K562 (cell line): Measurements from ENCODE around the gene PNPO. TPM values are rescaled to one million over a fixed set of nuclear protein-coding genes. Genes with fewer than 3 reads are reported as not detected.

Experiments
- ATAC-seq: fragments of 200-7000 bp; cut with Tn5 transposase; 3 replicates; pipeline ENCODE4 v1.9.1; 2020; ENCODE audit warnings: moderate library complexity
- BruUV-seq: library from RNA; stranded (reverse); fragments of 400-500 nt; replicated peaks from 2 replicates; lab custom pipeline; 2021; lab: Mats Ljungman, UMichigan
- CTCF ChIA-PET: fragments of 300-600 bp; formaldehyde crosslinking; extraction: SDS; loops from one replicate; lab custom pipeline; 2021; ENCODE audit warnings: low intra/inter-chr PET ratio; lab: Yijun Ruan, JAX
- POLR2A ChIA-PET: fragments of 300-600, 350-650 bp; sonication (Branson Sonifier 250); formaldehyde crosslinking; extraction: SDS; loops from one replicate; lab custom pipeline; 2021; ENCODE audit warnings: antibody characterized with exemption, inconsistent platforms; lab: Yijun Ruan, JAX
- DNase-seq, 4 experiments: peaks; one replicate each; pipeline versions ENCODE4 v3.0.0 to v3.0.0-alpha.2; 2011 to 2018; ENCODE audit warnings: low spot score in 3 of 4, mixed read lengths in 3 of 4; ENCODE audit errors: extremely low read depth in 1 of 4
- FAIRE-seq: peaks from 2 replicates; lab custom pipeline; 2011; peaks lifted over from hg19 to GRCh38; lab: Jason Lieb, UNC
- H2AFZ ChIP-seq: 2 replicates; pipeline ENCODE4 v1.6.0; 2011; ENCODE audit warnings: low read depth, low read length, control low read depth, inconsistent platforms
- H3K27ac ChIP-seq: fragments of 200-600 bp; 3 replicates; pipeline ENCODE4 v1.8.0; 2011; ENCODE audit warnings: low read depth, mild to moderate bottlenecking, control low read depth, inconsistent platforms, low read length, moderate library complexity, mixed read lengths; ENCODE audit errors: extremely low read depth
- H3K27me3 ChIP-seq, 2 experiments: fragments of 300-600 bp in 1 of 2; 2 replicates in 1 of 2; 3 replicates in 1 of 2; pipeline versions ENCODE4 v1.6.0 to v1.8.0; 2011; ENCODE audit warnings: inconsistent platforms in 2 of 2, low read length in 2 of 2, mild to moderate bottlenecking in 1 of 2, mixed read lengths in 1 of 2, moderate library complexity in 1 of 2; ENCODE audit not compliant: control insufficient read depth in 2 of 2, insufficient read depth in 2 of 2
- H3K36me3 ChIP-seq: fragments of 300-600 bp; 3 replicates; pipeline ENCODE4 v1.8.0; 2011; ENCODE audit warnings: mild to moderate bottlenecking, low read length, inconsistent platforms; ENCODE audit not compliant: control insufficient read depth, insufficient read depth
- H3K4me1 ChIP-seq, 2 experiments: fragments of 200-600 bp in 1 of 2; replicated peaks in 1 of 2; 2 replicates in 1 of 2; 3 replicates in 1 of 2; pipeline versions ENCODE4 v1.5.1 to v1.8.0; 2011; ENCODE audit warnings: inconsistent platforms in 2 of 2, low read length in 2 of 2, mild to moderate bottlenecking in 1 of 2, mixed read lengths in 1 of 2, moderate library complexity in 1 of 2; ENCODE audit not compliant: control insufficient read depth in 2 of 2, insufficient read depth in 2 of 2
- H3K4me2 ChIP-seq: 2 replicates; pipeline ENCODE4 v1.6.1; 2011; ENCODE audit warnings: low read length, control low read depth, inconsistent platforms, mixed read lengths; ENCODE audit not compliant: insufficient read depth
- H3K4me3 ChIP-seq: fragments of 200-600 bp; sonication (generic), shearing (Covaris generic); 2 replicates; pipeline ENCODE4 v1.5.1; 2016; ENCODE audit warnings: control low read depth, inconsistent platforms
- H3K79me2 ChIP-seq: fragments of 200-600 bp; 3 replicates; pipeline ENCODE4 v1.8.0; 2011; ENCODE audit warnings: low read length, inconsistent platforms; ENCODE audit not compliant: control insufficient read depth, insufficient read depth
- H3K9ac ChIP-seq, 2 experiments: 2 replicates each; pipeline versions ENCODE4 v1.6.0 to v1.6.1; 2011; ENCODE audit warnings: low read depth in 2 of 2, low read length in 2 of 2, control low read depth in 1 of 2, inconsistent platforms in 1 of 2, mild to moderate bottlenecking in 1 of 2, mixed read lengths in 1 of 2; ENCODE audit not compliant: insufficient read depth in 1 of 2
- H3K9me1 ChIP-seq: one replicate; pipeline ENCODE4 v1.6.0; 2011; ENCODE audit warnings: inconsistent platforms, mild to moderate bottlenecking, low read length, moderate library complexity; ENCODE audit not compliant: control insufficient read depth, insufficient read depth
- H3K9me3 ChIP-seq: replicated peaks from 2 replicates; pipeline ENCODE4 v1.5.1; 2011; ENCODE audit warnings: low read depth, low read length, inconsistent platforms; ENCODE audit not compliant: control insufficient read depth, insufficient read depth
- H4K20me1 ChIP-seq: replicated peaks from 2 replicates; pipeline ENCODE4 v1.6.1; 2011; ENCODE audit warnings: low read length, inconsistent platforms, mixed read lengths; ENCODE audit not compliant: control insufficient read depth, insufficient read depth
- ETV6 ChIP-seq, 3 experiments: fragments of 150-350 bp in 1 of 3; sonication (generic) in 1 of 3; formaldehyde crosslinking in 1 of 3; IDR thresholded peaks; 2 replicates each; pipeline versions ENCODE4 v1.6.1 to v1.8.0; 2014 to 2022; ENCODE audit warnings: borderline replicate concordance in 2 of 3, low read depth in 2 of 3, antibody characterized with exemption in 1 of 3, low read length in 1 of 3, mild to moderate bottlenecking in 1 of 3, missing genetic modification reagents in 1 of 3
- POLR2B ChIP-seq: fragments of 450-650 bp; IDR thresholded peaks from 2 replicates; pipeline ENCODE4 v1.6.1; 2018; ENCODE audit warnings: low read depth; ENCODE audit not compliant: partially characterized antibody
- WHSC1 ChIP-seq: IDR thresholded peaks from one replicate; pipeline ENCODE4 v1.6.1; 2012; ENCODE audit warnings: low read length, control low read depth, inconsistent platforms
- ZNF184 ChIP-seq: sonication (generic); formaldehyde crosslinking; IDR thresholded peaks from 2 replicates; pipeline ENCODE4 v1.5.0; 2020; ENCODE audit warnings: missing genetic modification reagents
- ZNF239 ChIP-seq: fragments of 250-450 bp; sonication (Bioruptor Pico); IDR thresholded peaks from 2 replicates; pipeline ENCODE4 v1.4.0; 2020; ENCODE audit warnings: mild to moderate bottlenecking
- ZNF384 ChIP-seq: IDR thresholded peaks from 2 replicates; pipeline ENCODE4 v1.6.1; 2012; ENCODE audit warnings: low read depth, low read length, improper control_type of control experiment
- ZNF507 ChIP-seq: conservative IDR thresholded peaks from 2 replicates; pipeline ENCODE4 v1.6.1; 2017; ENCODE audit warnings: missing genetic modification characterization, missing compliant biosample characterization
- WGBS: fragments of 100-300 bp; shearing (Covaris generic); methylation state at CpG from one replicate; pipeline ENCODE4 v1.1.6; 2016; ENCODE audit warnings: low coverage, mixed read lengths; ENCODE audit not compliant: insufficient coverage; ENCODE audit errors: missing lambda C conversion rate; 5-methylcytosine and 5-hydroxymethylcytosine counted together
- in situ Hi-C: fragments of 300-500 bp; cut with MboI; formaldehyde crosslinking; loops from 4 replicates; pipeline ENCODE4 v1.15.0; 2018; ENCODE audit warnings: inconsistent platforms, mixed read lengths
- intact Hi-C: fragments of 100-400 bp; cut with micrococcal nuclease; formaldehyde crosslinking; loops from 2 replicates; pipeline ENCODE4 v1.14.2; 2022
- polyA plus RNA-seq, 8 experiments: library from polyadenylated mRNA; depleted of rRNA in 4 of 8; stranded (reverse) in 5 of 8; unstranded in 3 of 8; fragments of >200 nt; fragmentation: Nextera tagmentation in 2 of 8; fragmentation: Illumina TruSeq in 1 of 8; extraction: Ambion mirVana in 2 of 8; extraction: Trizol in 1 of 8; gene quantifications; 2 replicates each; pipeline versions ENCODE4 v1.2.1 to v1.2.3, GENCODE V29; 2011 to 2014; ENCODE audit warnings: inconsistent platforms in 1 of 8, missing spikeins in 1 of 8
- total RNA-seq, 7 experiments: library from RNA; depleted of rRNA in 6 of 7; stranded (reverse); fragments of >200 nt in 6 of 7; fragmentation: Illumina TruSeq in 2 of 7; extraction: Trizol in 2 of 7; gene quantifications; 2 replicates each; pipeline versions ENCODE4 v1.2.1 to v1.2.3, GENCODE V29; 2011 to 2021; ENCODE audit warnings: low replicate concordance in 1 of 7
- TF ChIP-seq, protein P1 (sequence below): fragments of 200-800 bp; sonication (Bioruptor generic); IDR thresholded peaks from 2 replicates; pipeline ENCODE4 v1.6.1; 2017; ENCODE audit warnings: missing genetic modification characterization, missing compliant biosample characterization
- TF ChIP-seq, protein P2 (sequence below): sonication (generic); formaldehyde crosslinking; IDR thresholded peaks from 2 replicates; pipeline ENCODE4 v1.8.0; 2022; ENCODE audit warnings: missing genetic modification reagents, mild to moderate bottlenecking, moderate library complexity, borderline replicate concordance

PNPO gene
- total and polyA plus RNA-seq, 9 of the 15 experiments (the other 6 are each of a cell fraction or from before 2014, with no cell fraction given): 16.6 to 39.0 (median 27.4) TPM

- H4K20me1 ChIP-seq: no peaks in the 10 kb centered on the region
- H3K4me3 ChIP-seq: no peak overlapping the region
- 0 out of 2 replicates have a peak overlapping the region, but pooled peaks have one; percentile 4 for H2AFZ ChIP-seq
Observed at GRCh38 chr17:47995241-47995935, 54.0 kb downstream of the PNPO start.

More at GRCh38 chr17:47995241-47995935, 54.0 kb downstream of the PNPO start:
- H3K9me1 ChIP-seq: no peaks in the 10 kb centered on the region
- FAIRE-seq (peak; percentile 40), DNase-seq (no peak), ATAC-seq (no peak)
- no peak overlapping the region for H3K4me2 ChIP-seq
- no peak for TF ChIP-seq ZNF384
- TF ChIP-seq, protein P1, sequence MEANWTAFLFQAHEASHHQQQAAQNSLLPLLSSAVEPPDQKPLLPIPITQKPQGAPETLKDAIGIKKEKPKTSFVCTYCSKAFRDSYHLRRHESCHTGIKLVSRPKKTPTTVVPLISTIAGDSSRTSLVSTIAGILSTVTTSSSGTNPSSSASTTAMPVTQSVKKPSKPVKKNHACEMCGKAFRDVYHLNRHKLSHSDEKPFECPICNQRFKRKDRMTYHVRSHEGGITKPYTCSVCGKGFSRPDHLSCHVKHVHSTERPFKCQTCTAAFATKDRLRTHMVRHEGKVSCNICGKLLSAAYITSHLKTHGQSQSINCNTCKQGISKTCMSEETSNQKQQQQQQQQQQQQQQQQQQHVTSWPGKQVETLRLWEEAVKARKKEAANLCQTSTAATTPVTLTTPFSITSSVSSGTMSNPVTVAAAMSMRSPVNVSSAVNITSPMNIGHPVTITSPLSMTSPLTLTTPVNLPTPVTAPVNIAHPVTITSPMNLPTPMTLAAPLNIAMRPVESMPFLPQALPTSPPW (CRISPR knock-in tag): peak; percentile 31; the same call in 1 of the 2 replicates
- TF ChIP-seq ETV6 (IDR thresholded peaks at IDR 0.05; ENCODE audit: borderline replicate concordance in 1 of 2, low read depth in 2 of 2, low read length in 1 of 2): no peak
- TF ChIP-seq ETV6 (CRISPR knock-in tag; IDR thresholded peaks at IDR 0.05; ENCODE audit: borderline replicate concordance): no peak
- peak; percentile 69 for TF ChIP-seq ZNF239
- TF ChIP-seq ZNF507 (tag): no peak
- no peak for TF ChIP-seq ZNF184 (CRISPR knock-in tag)
- TF ChIP-seq, protein P2, sequence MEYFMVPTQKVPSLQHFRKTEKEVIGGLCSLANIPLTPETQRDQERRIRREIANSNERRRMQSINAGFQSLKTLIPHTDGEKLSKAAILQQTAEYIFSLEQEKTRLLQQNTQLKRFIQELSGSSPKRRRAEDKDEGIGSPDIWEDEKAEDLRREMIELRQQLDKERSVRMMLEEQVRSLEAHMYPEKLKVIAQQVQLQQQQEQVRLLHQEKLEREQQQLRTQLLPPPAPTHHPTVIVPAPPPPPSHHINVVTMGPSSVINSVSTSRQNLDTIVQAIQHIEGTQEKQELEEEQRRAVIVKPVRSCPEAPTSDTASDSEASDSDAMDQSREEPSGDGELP (CRISPR knock-in tag): 0 out of 2 replicates have a peak, but pooled peaks have one; percentile 28
- TF ChIP-seq WHSC1: no peak
- TF ChIP-seq POLR2B: no peak
- no peak overlapping the region for H3K27ac ChIP-seq
- intact Hi-C loops (no loop called here), in situ Hi-C loops (no loop called here)
- H3K79me2 ChIP-seq: no peaks in the 10 kb centered on the region
- no TSS peak for BruUV-seq
- ChIA-PET POLR2A (interaction anchor here (0.7 to 1.5 kb wide), 6 partner anchors 8 to 25 kb away, joined by 3 to 4 read pairs (median 4); partner anchors contain the start of gene CDK5RAP3), CTCF (no interaction called here)
- H3K36me3 ChIP-seq: no peaks in the 10 kb centered on the region
- H3K9ac ChIP-seq: peak overlapping the region in 1 of 2 experiments; percentile 19; a peak in 1 of 4 replicates
- H3K9me3 ChIP-seq: no peaks in the 10 kb centered on the region
- peaks cover 26 to 32% of the 10 kb centered on the region in 2 experiments for H3K4me1 ChIP-seq
- H3K27me3 ChIP-seq: no peaks in the 10 kb centered on the region
- 67% methylated on average over 13 of the region's 13 CpGs for WGBS
